Activated CD8-positive, alpha-beta memory T cell treated with anti-CD3 and anti-CD28 coated beads for 36 hours (primary cell): ENCODE results near the gene INPP5E. TPM values are rescaled to one million over a fixed set of nuclear protein-coding genes. Genes with fewer than 3 reads are reported as not detected.

ENCODE experiments used
- CTCF ChIA-PET: fragments of 350-600 bp; sonication (Branson Sonifier 250); formaldehyde crosslinking; loops from one replicate; lab custom pipeline; 2021; ENCODE audit warnings: antibody characterized with exemption; lab: Charles Lee
- POLR2A ChIA-PET: fragments of 350-600 bp; sonication (Branson Sonifier 250); formaldehyde crosslinking; loops from one replicate; lab custom pipeline; 2021; ENCODE audit warnings: antibody characterized with exemption; lab: Charles Lee
- total RNA-seq, 2 experiments: library from RNA; stranded (reverse); gene quantifications; one replicate each; pipeline ENCODE4 v1.2.3, GENCODE V29; 2021

The INPP5E gene
- total RNA-seq, 2 experiments from 2014 or later = 15.9 to 16.5 TPM

- ChIA-PET POLR2A (interaction anchor here (1.2 to 1.3 kb wide), 2 partner anchors 9 to 37 kb away, joined by 5 to 11 read pairs; partner anchors contain the start of genes DNLZ, ENTR1 and PMPCA), CTCF (interaction anchor here (0.7 to 4.0 kb wide), 5 partner anchors 8 to 37 kb away, joined by 3 to 24 read pairs (median 5); partner anchors contain the start of genes DNLZ, ENTR1 and PMPCA)
Observed at GRCh38 chr9:136400038-136400834, 39.4 kb downstream of the INPP5E start, which contains the start of gene SNAPC4. Gene SNAPC4 (minus strand): TSS chr9:136400170. CDS start chr9:136398428, 1,742 bp downstream.

- POLR2A ChIA-PET = no interaction called here
- CTCF ChIA-PET = interaction anchor here (0.6 to 4.0 kb wide), 4 partner anchors 11 to 235 kb away, joined by 4 to 24 read pairs (median 10); partner anchors contain the start of genes DNLZ, ENTR1 and PMPCA
Observed at GRCh38 chr9:136399176-136400037, 40.2 kb downstream of the INPP5E start.

GRCh38 chr9:136398286-136398685, 41.4 kb downstream of the INPP5E start:
- ChIA-PET CTCF (interaction anchor here (2.6 to 4.0 kb wide), 2 partner anchors 12 to 35 kb away, joined by 9 to 24 read pairs; partner anchors contain the start of genes DNLZ, ENTR1 and PMPCA), POLR2A (interaction anchor here (0.6 kb wide), 1 partner anchor 28 kb away, joined by 4 read pairs; no protein-coding TSS in a partner anchor)

- ChIA-PET CTCF (interaction anchor here (2.6 kb wide), 1 partner anchor 34 kb away, joined by 9 read pairs; the partner anchor contains the start of gene DNLZ), POLR2A (no interaction called here)
Observed at GRCh38 chr9:136397643-136398042, 42.0 kb downstream of the INPP5E start.

GRCh38 chr9:136396219-136396515, 43.5 kb downstream of the INPP5E start:
- POLR2A ChIA-PET = no interaction called here
- CTCF ChIA-PET = interaction anchor here (2.6 kb wide), 1 partner anchor 33 kb away, joined by 9 read pairs; the partner anchor contains the start of gene DNLZ

GRCh38 chr9:136395345-136396218, 44.1 kb downstream of the INPP5E start:
- CTCF ChIA-PET = interaction anchor here (2.6 kb wide), 1 partner anchor 32 kb away, joined by 9 read pairs; the partner anchor contains the start of gene DNLZ
- POLR2A ChIA-PET = no interaction called here

- POLR2A ChIA-PET = no interaction called here
- CTCF ChIA-PET = no interaction called here
Observed at GRCh38 chr9:136395020-136395340, 44.7 kb downstream of the INPP5E start.

GRCh38 chr9:136394312-136395019, 45.2 kb downstream of the INPP5E start:
- ChIA-PET POLR2A (no interaction called here), CTCF (no interaction called here)

- ChIA-PET CTCF (interaction anchor here (1.2 kb wide), 1 partner anchor 10 kb away, joined by 3 read pairs; no protein-coding TSS in a partner anchor), POLR2A (no interaction called here)
Observed at GRCh38 chr9:136393531-136393930, 46.1 kb downstream of the INPP5E start.

GRCh38 chr9:136392538-136393449, 46.9 kb downstream of the INPP5E start:
- CTCF ChIA-PET = interaction anchor here (1.2 to 1.5 kb wide), 2 partner anchors 8 to 11 kb away, joined by 3 to 5 read pairs; no protein-coding TSS in a partner anchor
- POLR2A ChIA-PET = no interaction called here

- ChIA-PET POLR2A (no interaction called here), CTCF (interaction anchor here (1.5 kb wide), 1 partner anchor 9 kb away, joined by 5 read pairs; no protein-coding TSS in a partner anchor)
Observed at GRCh38 chr9:136391737-136392537, 47.7 kb downstream of the INPP5E start.

- POLR2A ChIA-PET = no interaction called here
- CTCF ChIA-PET = no interaction called here
Observed at GRCh38 chr9:136389396-136389795, 50.2 kb downstream of the INPP5E start.

GRCh38 chr9:136387217-136387616, 52.4 kb downstream of the INPP5E start:
- ChIA-PET POLR2A (no interaction called here), CTCF (interaction anchor here (2.0 kb wide), 1 partner anchor 17 kb away, joined by 5 read pairs; no protein-coding TSS in a partner anchor)

- CTCF ChIA-PET = interaction anchor here (2.0 to 2.1 kb wide), 2 partner anchors 14 to 18 kb away, joined by 4 to 5 read pairs; partner anchors contain the start of gene SNAPC4
- POLR2A ChIA-PET = interaction anchor here (0.6 kb wide), 1 partner anchor 141 kb away, joined by 3 read pairs; no protein-coding TSS in a partner anchor
Observed at GRCh38 chr9:136386018-136386417, 53.6 kb downstream of the INPP5E start.

GRCh38 chr9:136385015-136385414, 54.6 kb downstream of the INPP5E start:
- POLR2A ChIA-PET = interaction anchor here (0.7 kb wide), 1 partner anchor 38 kb away, joined by 3 read pairs; no protein-coding TSS in a partner anchor
- CTCF ChIA-PET = interaction anchor here (1.3 to 2.1 kb wide), 3 partner anchors 15 to 21 kb away, joined by 3 to 5 read pairs (median 4); partner anchors contain the start of genes DNLZ and SNAPC4

GRCh38 chr9:136383436-136383835, 56.2 kb downstream of the INPP5E start:
- CTCF ChIA-PET = no interaction called here
- POLR2A ChIA-PET = no interaction called here
